ENCODE measurements around the gene DOK5.

The DOK5 gene

GRCh38 chr20:54557806-54558590 is 82.6 kb downstream of the DOK5 start:
- TF ChIP-seq ZFX (IDR thresholded peaks at IDR 0.05): no peak
- no peak for TF ChIP-seq CTCF (conservative IDR thresholded peaks at IDR 0.05)
- no peak overlapping the region for H3K27ac ChIP-seq

- no peak for TF ChIP-seq CTCF (conservative IDR thresholded peaks at IDR 0.05)
- no peak for TF ChIP-seq ZFX (IDR thresholded peaks at IDR 0.05)
- H3K27ac ChIP-seq: no peak overlapping the region
Measured at GRCh38 chr20:54559890-54560289, 84.5 kb downstream of the DOK5 start.

GRCh38 chr20:54560357-54560756 is 85.0 kb downstream of the DOK5 start:
- TF ChIP-seq ZFX (IDR thresholded peaks at IDR 0.05): no peak
- H3K27ac ChIP-seq: no peak overlapping the region

- H3K27ac ChIP-seq: no peak overlapping the region
Measured at GRCh38 chr20:54565255-54565654, 89.9 kb downstream of the DOK5 start.

DNA sequence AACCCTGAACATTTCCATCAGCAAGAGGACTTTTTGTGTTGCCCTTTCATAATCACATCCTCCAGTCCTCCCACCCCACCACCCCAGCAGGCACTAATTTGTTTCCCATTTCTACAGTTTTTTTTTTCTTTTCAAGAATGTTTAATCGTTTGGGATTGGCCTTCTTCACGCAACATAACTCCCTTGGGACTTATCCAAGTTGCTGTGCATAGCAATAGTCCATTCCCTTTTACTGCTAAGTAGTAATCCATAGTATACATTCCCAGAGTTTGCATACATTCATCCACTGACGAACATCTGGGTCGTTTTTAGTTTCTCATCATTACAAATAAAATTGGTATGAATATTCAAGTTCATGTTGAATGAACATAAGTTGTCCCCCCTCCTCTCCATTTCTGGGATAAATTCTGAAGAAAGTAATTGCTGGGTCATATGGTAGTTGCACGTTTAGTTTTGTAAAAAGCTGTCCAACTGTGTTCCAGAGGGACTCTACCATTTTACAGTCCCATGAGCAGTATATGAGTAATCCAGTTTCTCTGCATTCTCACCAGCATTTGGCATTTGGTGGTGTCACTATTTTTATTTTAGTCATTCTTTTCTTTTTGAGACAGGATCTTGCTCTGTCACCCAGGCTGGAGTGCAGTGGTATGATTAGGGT is 90.8 kb downstream of the DOK5 start:
- H3K27ac ChIP-seq: no peak overlapping the region
- TF ChIP-seq ZFX (IDR thresholded peaks at IDR 0.05) (no peak), CTCF (conservative IDR thresholded peaks at IDR 0.05) (no peak)

More at GRCh38 chr20:54565255-54565654, 89.9 kb downstream of the DOK5 start:
- no peak for TF ChIP-seq CTCF (conservative IDR thresholded peaks at IDR 0.05)
- TF ChIP-seq ZFX (IDR thresholded peaks at IDR 0.05): no peak

DNA sequence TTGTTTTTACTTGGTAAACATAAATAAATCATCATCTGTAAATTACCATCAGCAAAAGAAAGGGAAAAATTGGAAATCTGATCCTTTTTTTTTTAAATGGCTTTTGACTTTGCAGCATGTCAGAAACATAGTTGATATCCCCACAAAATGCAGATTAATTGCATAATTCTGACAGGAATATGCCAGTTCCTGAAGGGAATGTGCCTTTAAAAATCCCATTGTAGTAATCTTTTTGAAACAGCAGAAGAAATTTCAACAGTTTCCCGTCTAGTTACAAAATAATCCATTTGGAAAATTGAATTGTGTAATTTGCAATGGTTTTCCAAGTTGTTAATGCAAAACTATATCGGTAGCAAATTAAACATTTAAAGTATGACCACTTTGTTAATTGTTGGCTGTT is 95.2 kb downstream of the DOK5 start:
- no peak overlapping the region for H3K27ac ChIP-seq
- TF ChIP-seq ZFX (IDR thresholded peaks at IDR 0.05) (no peak), CTCF (conservative IDR thresholded peaks at IDR 0.05) (no peak)

- H3K27ac ChIP-seq: no peak overlapping the region
- TF ChIP-seq CTCF (conservative IDR thresholded peaks at IDR 0.05): no peak
- TF ChIP-seq ZFX (IDR thresholded peaks at IDR 0.05): no peak
Measured at GRCh38 chr20:54572665-54573435, 97.5 kb downstream of the DOK5 start.
